ENCODE data around the gene PAQR5.
A peak's percentile ranks its signal among the peaks of the same experiment; 100 is the strongest.

DNA sequence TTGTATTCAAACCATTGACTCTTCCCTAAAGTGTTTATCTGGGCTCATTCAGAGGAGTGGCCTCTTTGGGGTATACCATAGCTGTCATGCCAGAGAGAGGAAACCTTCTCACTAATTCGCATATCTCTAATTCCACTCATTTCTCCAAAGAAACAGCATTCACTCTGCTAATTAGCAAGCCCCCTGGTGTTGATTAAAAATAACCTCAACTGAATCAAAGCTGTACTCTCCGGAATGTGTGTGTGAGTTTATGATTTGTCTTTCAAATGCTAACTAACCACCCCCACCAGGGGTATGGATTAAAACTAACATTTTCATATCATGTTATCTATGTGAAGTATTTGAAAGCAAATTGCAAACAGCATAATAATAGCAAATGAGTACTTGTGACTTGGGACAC, 45.5 kb downstream of the PAQR5 start:
- TF ChIP-seq, protein P1, sequence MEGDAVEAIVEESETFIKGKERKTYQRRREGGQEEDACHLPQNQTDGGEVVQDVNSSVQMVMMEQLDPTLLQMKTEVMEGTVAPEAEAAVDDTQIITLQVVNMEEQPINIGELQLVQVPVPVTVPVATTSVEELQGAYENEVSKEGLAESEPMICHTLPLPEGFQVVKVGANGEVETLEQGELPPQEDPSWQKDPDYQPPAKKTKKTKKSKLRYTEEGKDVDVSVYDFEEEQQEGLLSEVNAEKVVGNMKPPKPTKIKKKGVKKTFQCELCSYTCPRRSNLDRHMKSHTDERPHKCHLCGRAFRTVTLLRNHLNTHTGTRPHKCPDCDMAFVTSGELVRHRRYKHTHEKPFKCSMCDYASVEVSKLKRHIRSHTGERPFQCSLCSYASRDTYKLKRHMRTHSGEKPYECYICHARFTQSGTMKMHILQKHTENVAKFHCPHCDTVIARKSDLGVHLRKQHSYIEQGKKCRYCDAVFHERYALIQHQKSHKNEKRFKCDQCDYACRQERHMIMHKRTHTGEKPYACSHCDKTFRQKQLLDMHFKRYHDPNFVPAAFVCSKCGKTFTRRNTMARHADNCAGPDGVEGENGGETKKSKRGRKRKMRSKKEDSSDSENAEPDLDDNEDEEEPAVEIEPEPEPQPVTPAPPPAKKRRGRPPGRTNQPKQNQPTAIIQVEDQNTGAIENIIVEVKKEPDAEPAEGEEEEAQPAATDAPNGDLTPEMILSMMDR (conservative IDR thresholded peaks at IDR 0.05; ENCODE audit: low read length): peak; percentile 15; the same call in 1 of the 2 replicates
- TF ChIP-seq EZH2phosphoT487 (IDR thresholded peaks at IDR 0.05; ENCODE audit: borderline replicate concordance): no peak

Data from Loucy (cell line).